Measurements from ENCODE around the gene PRUNE2.

PRUNE2 gene

GRCh38 chr9:76618762-76619161 is 287.2 kb downstream of the PRUNE2 start:
- Histone ChIP-seq H3K36me3 (replicated peaks) (no peaks in the 10 kb centered on the region), H3K4me3 (ENCODE audit: low read depth, low read length) (no peak overlapping the region), H3K27ac (no peak overlapping the region), H3K27me3 (replicated peaks) (no peaks in the 10 kb centered on the region)
- in situ Hi-C loops (cut with HindIII; ENCODE audit: low pct_ligation_motif_present, low sequenced_read_pairs), result no loop called here
- no peak for TF ChIP-seq CTCF (IDR thresholded peaks at IDR 0.05; ENCODE audit: low read depth, low read length, missing control alignments)
- DNase-seq, result no peak

- no peak overlapping the region for H3K27ac ChIP-seq
- no peaks in the 10 kb centered on the region for H3K27me3 ChIP-seq (replicated peaks)
- DNase-seq, result no peak
- in situ Hi-C loops (cut with HindIII; ENCODE audit: low pct_ligation_motif_present, low sequenced_read_pairs), result no loop called here
- no peak for TF ChIP-seq CTCF (IDR thresholded peaks at IDR 0.05; ENCODE audit: low read depth, low read length, missing control alignments)
- H3K36me3 ChIP-seq (replicated peaks), result no peaks in the 10 kb centered on the region
- no peak overlapping the region for H3K4me3 ChIP-seq (ENCODE audit: low read depth, low read length)
Measured at GRCh38 chr9:76617497-76618175, 288.3 kb downstream of the PRUNE2 start.

GRCh38 chr9:76616780-76617179 is 289.1 kb downstream of the PRUNE2 start:
- no peak for DNase-seq
- H3K4me3 ChIP-seq (ENCODE audit: low read depth, low read length), result no peak overlapping the region
- H3K27me3 ChIP-seq (replicated peaks), result no peaks in the 10 kb centered on the region
- in situ Hi-C loops (cut with HindIII; ENCODE audit: low pct_ligation_motif_present, low sequenced_read_pairs), result no loop called here
- no peaks in the 10 kb centered on the region for H3K36me3 ChIP-seq (replicated peaks)
- no peak for TF ChIP-seq CTCF (IDR thresholded peaks at IDR 0.05; ENCODE audit: low read depth, low read length, missing control alignments)
- H3K27ac ChIP-seq, result no peak overlapping the region

- Histone ChIP-seq H3K27ac (no peak overlapping the region), H3K4me3 (ENCODE audit: low read depth, low read length) (no peak overlapping the region), H3K36me3 (replicated peaks) (no peaks in the 10 kb centered on the region), H3K27me3 (replicated peaks) (no peaks in the 10 kb centered on the region)
- no peak for DNase-seq
- TF ChIP-seq CTCF (IDR thresholded peaks at IDR 0.05; ENCODE audit: low read depth, low read length, missing control alignments), result no peak
- in situ Hi-C loops (cut with HindIII; ENCODE audit: low pct_ligation_motif_present, low sequenced_read_pairs), result no loop called here
Measured at GRCh38 chr9:76615177-76615603, 290.7 kb downstream of the PRUNE2 start.

- in situ Hi-C loops (cut with HindIII; ENCODE audit: low pct_ligation_motif_present, low sequenced_read_pairs), result no loop called here
- no peak for DNase-seq
- no peak for TF ChIP-seq CTCF (IDR thresholded peaks at IDR 0.05; ENCODE audit: low read depth, low read length, missing control alignments)
- Histone ChIP-seq H3K27ac (no peak overlapping the region), H3K4me3 (ENCODE audit: low read depth, low read length) (no peak overlapping the region), H3K27me3 (replicated peaks) (no peaks in the 10 kb centered on the region), H3K36me3 (replicated peaks) (no peaks in the 10 kb centered on the region)
Measured at GRCh38 chr9:76613974-76614373, 291.9 kb downstream of the PRUNE2 start.
